Measurements from ENCODE around the gene TMEM40. TPM values are rescaled to one million over a fixed set of nuclear protein-coding genes. Genes with fewer than 3 reads are reported as not detected.

TMEM40 gene
- total RNA-seq, result 61.0 and 61.1 TPM in 2 replicates

DNA sequence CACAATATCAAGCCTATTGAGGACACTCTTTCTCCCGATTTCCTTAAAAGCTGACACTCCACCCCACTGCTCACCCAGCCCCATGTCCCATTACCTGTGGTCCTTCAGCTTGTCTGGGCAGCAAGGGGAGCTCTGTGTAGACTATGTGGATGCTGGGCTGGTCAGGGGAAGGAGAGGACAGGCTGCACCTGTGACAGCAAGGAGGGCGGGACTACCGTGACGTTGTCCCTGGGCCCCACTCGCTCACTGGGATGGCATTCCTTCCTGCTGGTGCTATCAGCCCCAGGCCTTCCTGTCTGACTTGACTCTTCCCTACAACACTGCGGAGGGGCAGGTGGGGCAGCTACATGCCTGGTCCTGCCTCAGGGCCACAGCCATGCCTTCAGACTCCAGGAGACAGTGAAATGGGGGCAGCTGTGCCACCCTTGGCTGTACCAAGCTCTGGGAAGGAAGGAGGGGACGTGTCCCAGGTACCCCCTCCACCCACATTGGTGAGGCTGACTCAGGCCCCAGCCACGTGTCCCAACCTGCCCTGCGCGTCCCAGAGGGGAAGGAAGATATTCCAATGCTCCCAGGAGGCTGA lies at the start of gene TMEM40:
Gene TMEM40 (minus strand): TSS at position 163 of the 583 bp plus-strand sequence. CDS start 9,427 bp downstream, outside the sequence.

DNA sequence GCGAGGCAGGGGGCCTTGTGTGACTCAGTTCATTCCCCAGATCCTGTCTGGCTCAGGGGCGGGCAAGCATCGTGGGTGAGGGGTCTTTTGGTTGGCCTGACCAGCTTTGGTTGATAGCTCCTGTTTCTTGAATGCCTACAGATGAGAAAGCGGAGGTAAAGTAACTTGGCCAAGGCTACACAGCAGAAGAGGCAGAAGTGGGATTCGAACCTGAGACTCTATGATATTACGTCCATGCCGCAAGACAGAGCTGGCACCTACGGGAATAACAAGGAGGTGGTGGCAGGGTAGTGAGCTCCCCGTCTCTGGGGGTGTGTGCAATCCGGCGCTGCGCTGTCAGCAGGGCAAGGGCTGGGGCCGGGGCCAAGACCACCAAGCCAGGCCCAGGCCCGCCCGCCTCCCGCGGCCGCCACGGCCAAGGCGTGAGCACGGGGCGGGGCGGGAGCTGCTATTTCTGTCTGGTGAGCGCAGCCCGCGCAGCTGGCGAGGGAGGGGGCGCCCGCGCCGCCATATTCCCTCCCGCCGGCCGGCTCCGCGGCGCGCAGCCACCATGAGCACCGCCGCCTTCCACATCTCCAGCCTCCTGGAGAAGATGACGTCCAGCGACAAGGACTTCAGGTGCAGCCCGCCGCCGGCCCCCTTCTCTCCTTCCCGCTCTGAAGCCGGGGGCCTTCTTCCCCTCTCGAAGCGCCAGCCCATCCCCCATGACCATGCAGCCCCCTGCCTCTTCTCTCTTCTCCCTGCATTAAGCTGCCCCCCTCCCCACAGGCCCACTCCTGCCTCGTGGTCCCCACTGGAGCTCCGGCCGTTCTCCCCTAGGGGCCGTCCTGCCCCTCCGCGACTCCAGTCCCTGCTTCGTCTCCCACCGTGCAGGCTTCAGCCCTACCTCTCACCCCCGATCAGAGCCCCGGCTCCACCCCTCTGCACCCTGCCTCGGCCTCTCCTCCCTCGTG lies 37.4 kb upstream of the TMEM40 start, which contains the start of gene CAND2:
Gene CAND2 (plus strand): TSS at position 510 of the 953 bp plus-strand sequence. CDS start 41 bp downstream, at position 551.

Other genes starting within 250 kb of the TMEM40 start
- gene MKRN2OS, start 213.8 kb downstream of the TMEM40 start, total RNA-seq, result 2.5 and 3.1 TPM in 2 replicates
- 27.0 and 31.9 TPM in 2 replicates for gene MKRN2, start 202.2 kb downstream of the TMEM40 start, total RNA-seq
- 51.6 and 62.2 TPM in 2 replicates for gene RAF1, start 95.1 kb downstream of the TMEM40 start, total RNA-seq
- gene CAND2, start 37.4 kb upstream of the TMEM40 start, total RNA-seq, result 1.3 and 1.4 TPM in 2 replicates
- 1,493 and 1,676 TPM in 2 replicates for gene RPL32, start 82.3 kb upstream of the TMEM40 start, total RNA-seq

All from airway epithelial cell (primary cell).